ES-I3 (cell line): ENCODE data around the gene MIA.
A peak's percentile ranks its signal among the peaks of the same experiment; 100 is the strongest.
"Not testable (repeated sequence)": the region's sequence is repeated elsewhere in the genome, so short reads cannot be mapped to it uniquely, and the experiment has no call there.

Experiments used
- H3K36me3 ChIP-seq: 2 replicates; pipeline ENCODE4 v1.6.1; 2013; ENCODE audit warnings: mild to moderate bottlenecking, low read length, control low read depth, moderate library complexity; ENCODE audit not compliant: insufficient read depth
- H3K4me1 ChIP-seq: 2 replicates; pipeline ENCODE4 v1.6.1; 2013; ENCODE audit warnings: mild to moderate bottlenecking, control low read depth, low read length; ENCODE audit not compliant: insufficient read depth
- H3K9ac ChIP-seq: 2 replicates; pipeline ENCODE4 v1.6.1; 2013; ENCODE audit warnings: low read depth, mild to moderate bottlenecking, low read length, moderate library complexity
- H3K9me3 ChIP-seq: 2 replicates; pipeline ENCODE4 v1.6.1; 2013; ENCODE audit warnings: mild to moderate bottlenecking, low read length, moderate library complexity; ENCODE audit not compliant: control insufficient read depth, insufficient read depth

The MIA gene

DNA sequence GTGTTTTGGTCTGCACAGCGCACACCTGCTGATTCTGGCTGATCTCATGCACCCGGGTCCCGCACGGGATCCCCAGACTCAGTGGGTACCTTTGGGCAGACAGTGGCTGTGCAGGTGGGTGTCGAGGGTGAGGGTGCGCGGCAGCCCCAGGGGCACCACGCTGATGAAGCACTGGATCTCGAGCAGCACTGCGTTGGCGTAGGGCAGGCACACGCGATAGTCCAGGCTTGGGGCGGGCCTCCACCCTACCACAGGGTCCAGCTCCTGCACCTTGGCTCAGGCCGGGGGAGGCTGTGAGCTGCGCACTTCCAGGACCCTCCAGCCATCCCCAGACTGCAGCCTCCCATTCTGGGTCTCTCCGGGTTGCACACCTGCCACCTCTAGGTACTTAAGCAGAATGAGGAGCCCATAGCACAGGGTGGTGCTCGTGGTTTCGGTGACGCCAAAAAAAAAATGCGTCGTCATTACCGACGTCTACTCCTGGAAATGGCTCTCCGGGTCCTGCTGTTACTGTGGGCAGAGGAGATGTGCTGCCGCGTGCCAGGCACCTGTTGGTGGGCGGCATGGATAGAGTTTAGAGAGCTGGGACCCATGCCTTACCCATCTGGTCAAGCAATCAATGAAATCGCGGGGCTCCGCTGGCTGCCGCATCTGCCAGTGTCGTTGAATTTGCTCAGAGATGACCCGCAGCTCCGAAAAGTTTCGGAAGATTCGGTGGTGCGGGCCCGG lies 34.2 kb downstream of the MIA start:
- Histone ChIP-seq H3K9ac (0 out of 2 replicates have a peak overlapping the region, but pooled peaks have one; percentile 63), H3K9me3 (no peaks in the 10 kb centered on the region), H3K4me1 (peaks cover 32% of the 10 kb centered on the region), H3K36me3 (no peaks in the 10 kb centered on the region)

- peaks cover 32% of the 10 kb centered on the region for H3K4me1 ChIP-seq
- H3K36me3 ChIP-seq, result no peaks in the 10 kb centered on the region
- no peaks in the 10 kb centered on the region for H3K9me3 ChIP-seq
- peak overlapping the region; percentile 63; the same call in 1 of the 2 replicates for H3K9ac ChIP-seq
Observed at GRCh38 chr19:40810160-40810559, 34.8 kb downstream of the MIA start.

GRCh38 chr19:40810649-40811408 lies 35.5 kb downstream of the MIA start:
- not testable (repeated sequence) for H3K36me3 ChIP-seq, H3K9me3 ChIP-seq
- Histone ChIP-seq H3K9ac (peak overlapping the region; percentile 63), H3K4me1 (peaks cover 28% of the 10 kb centered on the region)

- peaks cover 26% of the 10 kb centered on the region for H3K4me1 ChIP-seq
- H3K36me3 ChIP-seq, result no peaks in the 10 kb centered on the region
- H3K9ac ChIP-seq, result peak overlapping the region; percentile 63; the same call in 1 of the 2 replicates
- no peaks in the 10 kb centered on the region for H3K9me3 ChIP-seq
Observed at GRCh38 chr19:40811478-40812341, 36.4 kb downstream of the MIA start.

DNA sequence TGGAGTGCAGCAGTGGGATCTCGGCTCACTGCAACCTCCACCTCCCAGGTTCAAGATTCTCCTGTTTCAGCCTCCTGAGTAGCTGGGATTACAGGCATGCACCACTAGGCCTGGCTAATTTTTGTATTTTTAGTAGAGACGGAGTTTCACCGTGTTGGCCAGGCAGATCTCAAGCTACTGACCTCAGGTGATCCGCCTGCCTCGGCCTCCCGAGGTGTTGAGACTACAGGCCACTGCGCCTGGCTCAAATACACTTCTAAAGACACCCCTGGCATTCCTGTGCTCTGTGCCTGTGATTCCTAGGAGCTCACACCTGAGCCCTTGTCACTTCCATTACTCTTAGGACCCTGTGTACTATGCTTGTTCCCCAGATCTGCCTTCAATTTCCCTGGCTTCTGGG lies 37.2 kb downstream of the MIA start:
- H3K9ac ChIP-seq, H3K36me3 ChIP-seq: not testable (repeated sequence)
- peaks cover 20% of the 10 kb centered on the region for H3K4me1 ChIP-seq

DNA sequence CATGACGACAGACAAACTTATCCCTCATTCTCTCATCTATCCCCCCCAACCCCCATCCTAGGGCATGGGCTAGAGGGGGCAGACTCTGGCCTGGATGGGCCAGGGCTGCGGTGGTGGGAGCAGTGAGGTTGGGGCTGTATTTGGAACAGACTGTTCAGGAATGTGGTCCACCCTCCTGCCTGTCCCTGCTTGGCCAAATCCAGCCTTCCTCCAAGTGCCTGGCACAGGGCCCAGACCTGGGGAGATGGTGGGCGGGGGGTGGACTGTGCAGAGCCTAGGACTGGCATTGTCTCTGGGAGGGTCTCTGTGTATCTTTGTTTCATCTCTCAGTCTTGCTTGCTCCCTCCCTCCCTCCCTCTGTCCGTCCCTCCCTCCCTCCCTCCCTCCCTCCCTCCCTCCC lies 37.9 kb downstream of the MIA start:
- Histone ChIP-seq H3K9me3 (no peaks in the 10 kb centered on the region), H3K4me1 (peaks cover 20% of the 10 kb centered on the region), H3K9ac (no peak overlapping the region)

More for the DNA sequence above, 37.2 kb downstream of the MIA start:
- H3K9me3 ChIP-seq, result not testable (repeated sequence)

GRCh38 chr19:40815223-40815622 lies 39.9 kb downstream of the MIA start:
- Histone ChIP-seq H3K9me3 (no peaks in the 10 kb centered on the region), H3K36me3 (no peaks in the 10 kb centered on the region), H3K4me1 (peaks cover 16% of the 10 kb centered on the region), H3K9ac (no peak overlapping the region)

More for the DNA sequence above, 37.9 kb downstream of the MIA start:
- H3K36me3 ChIP-seq, result no peaks in the 10 kb centered on the region

DNA sequence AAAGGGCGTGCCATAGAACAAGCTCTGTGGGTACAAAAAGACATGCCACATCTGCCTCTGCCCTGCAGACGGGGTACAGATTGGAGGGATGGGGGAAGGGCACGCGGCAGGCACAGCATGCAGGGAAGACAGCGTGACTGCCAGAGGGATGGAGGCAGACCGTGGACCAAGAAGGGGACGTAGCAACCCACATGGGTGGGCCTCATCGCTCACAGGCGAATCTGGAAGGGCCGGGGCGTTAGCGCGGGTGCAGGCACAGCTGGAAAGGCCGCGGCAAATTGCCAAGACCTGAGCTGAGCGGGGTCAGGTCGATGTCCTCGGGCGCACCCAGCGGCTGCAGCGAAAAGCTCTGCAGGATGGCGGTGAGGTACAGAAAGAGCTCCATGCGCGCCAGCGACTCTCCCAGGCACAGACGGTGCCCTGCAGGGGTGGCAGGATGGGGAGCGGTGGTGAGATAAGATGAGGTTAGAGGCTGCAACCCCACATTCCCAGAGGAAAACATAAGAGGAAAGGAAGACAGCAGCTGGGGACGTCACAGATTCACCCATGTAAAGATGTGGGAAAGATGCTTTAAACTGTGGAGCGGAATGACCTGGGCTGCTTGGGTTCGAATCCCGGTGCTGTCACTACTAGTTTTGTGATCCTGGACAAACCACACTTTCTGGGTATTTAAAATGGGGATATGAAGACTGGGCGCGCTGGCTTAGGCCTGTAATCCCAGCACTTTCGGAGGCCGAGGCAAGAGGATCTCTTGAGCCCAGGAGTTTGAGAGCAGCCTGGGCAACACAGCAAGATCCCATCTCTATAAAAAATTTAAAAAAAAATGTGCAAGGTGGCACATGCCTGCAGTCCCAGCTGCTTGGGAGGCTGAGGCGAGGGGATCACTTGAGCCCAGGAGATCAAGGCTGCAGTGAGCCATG lies 43.4 kb downstream of the MIA start:
- peak overlapping the region; percentile 17; the same call in 1 of the 2 replicates for H3K9ac ChIP-seq
- not testable (repeated sequence) for H3K9me3 ChIP-seq, H3K4me1 ChIP-seq, H3K36me3 ChIP-seq

- not testable (repeated sequence) for H3K9ac ChIP-seq, H3K36me3 ChIP-seq
Observed at GRCh38 chr19:40819479-40820234, 44.3 kb downstream of the MIA start.

GRCh38 chr19:40822161-40822560 lies 46.8 kb downstream of the MIA start:
- Histone ChIP-seq H3K4me1 (no peaks in the 10 kb centered on the region), H3K9ac (no peak overlapping the region), H3K9me3 (no peaks in the 10 kb centered on the region), H3K36me3 (no peaks in the 10 kb centered on the region)

More at GRCh38 chr19:40819479-40820234, 44.3 kb downstream of the MIA start:
- not testable (repeated sequence) for H3K9me3 ChIP-seq, H3K4me1 ChIP-seq

DNA sequence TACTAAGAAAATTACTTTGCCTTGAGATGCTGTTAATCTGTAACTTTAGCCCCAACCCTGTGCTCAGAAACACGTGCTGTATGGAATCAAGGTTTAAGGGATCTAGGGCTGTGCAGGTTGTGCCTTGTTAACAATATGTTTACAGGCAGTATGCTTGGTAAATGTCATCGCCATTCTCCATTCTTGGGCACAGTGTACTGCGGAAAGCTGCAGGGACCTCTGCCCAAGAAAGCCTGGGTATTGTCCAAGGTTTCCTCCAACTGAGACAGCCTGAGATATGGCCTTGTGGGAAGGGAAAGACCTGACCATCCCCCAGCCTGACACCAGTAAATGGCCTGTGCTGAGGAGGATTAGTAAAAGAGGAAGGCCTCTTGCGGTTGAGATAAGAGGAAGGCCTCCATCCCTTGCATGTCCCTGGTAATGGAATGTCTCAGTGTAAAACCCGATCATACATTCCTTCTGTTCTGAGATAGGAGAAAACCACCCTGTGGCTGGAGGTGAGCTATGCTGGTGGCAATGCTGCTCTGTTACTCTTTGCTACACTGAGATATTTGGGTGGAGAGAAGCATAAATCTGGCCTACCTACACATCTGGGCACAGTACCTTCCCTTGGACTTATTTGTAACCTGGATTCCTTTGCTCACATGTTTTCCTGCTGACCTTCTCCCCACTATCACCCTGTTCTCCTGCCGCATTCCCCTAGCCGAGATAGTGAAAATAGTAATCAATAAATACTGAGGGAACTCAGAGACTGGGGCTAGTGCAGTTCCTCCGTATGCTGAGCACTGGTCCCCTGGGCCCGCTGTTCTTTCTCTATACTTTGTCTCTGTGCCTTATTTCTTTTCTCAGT lies 47.6 kb downstream of the MIA start:
- not testable (repeated sequence) for H3K4me1 ChIP-seq, H3K9ac ChIP-seq, H3K36me3 ChIP-seq, H3K9me3 ChIP-seq

DNA sequence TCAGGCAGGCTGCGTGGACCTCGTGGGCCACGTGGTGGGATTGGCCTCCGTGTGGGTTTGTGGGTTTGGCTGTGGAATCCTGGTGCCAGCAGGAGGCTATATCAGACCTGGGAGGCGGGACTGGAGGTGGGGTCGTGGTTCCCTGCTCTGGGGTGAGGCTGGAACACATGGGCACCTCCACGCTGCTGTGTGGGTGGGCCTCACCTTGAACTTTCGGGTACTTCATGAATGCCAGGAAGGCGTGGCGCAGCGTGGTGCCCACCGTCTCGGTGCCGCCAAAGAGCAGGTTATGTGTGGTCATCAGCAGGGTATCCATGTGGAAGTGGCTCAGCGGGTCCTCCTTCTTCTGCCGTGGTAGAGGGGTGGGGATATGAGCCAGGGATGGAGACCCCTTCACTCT lies 49.6 kb downstream of the MIA start:
- not testable (repeated sequence) for H3K9me3 ChIP-seq, H3K4me1 ChIP-seq, H3K9ac ChIP-seq, H3K36me3 ChIP-seq
